MM.1S (cell line): ENCODE measurements around the gene ALG5.
A peak's percentile ranks its signal among the peaks of the same experiment; 100 is the strongest.

Experiments used
- DNase-seq: peaks from one replicate; pipeline ENCODE4 v3.0.0-alpha.2; 2015
- H2AFZ ChIP-seq: fragments of 300-600 bp; sonication (generic); 2 replicates; pipeline ENCODE4 v1.6.0; 2016; ENCODE audit warnings: antibody characterized with exemption, low read length
- H3F3A ChIP-seq: fragments of 300-600 bp; sonication (generic); 2 replicates; pipeline ENCODE4 v1.6.1; 2016; ENCODE audit warnings: mild to moderate bottlenecking, antibody characterized with exemption, low read length, moderate library complexity, mixed read lengths; ENCODE audit not compliant: insufficient read depth
- H3K27ac ChIP-seq: fragments of 300-600 bp; sonication (generic); 2 replicates; pipeline ENCODE4 v1.5.1; 2016; ENCODE audit warnings: mild to moderate bottlenecking, low read length
- H3K27me3 ChIP-seq: fragments of 300-600 bp; sonication (generic); replicated peaks from 2 replicates; pipeline ENCODE4 v1.6.0; 2016; ENCODE audit warnings: low read length; ENCODE audit not compliant: insufficient read depth
- H3K36me3 ChIP-seq: fragments of 300-600 bp; sonication (generic); replicated peaks from 2 replicates; pipeline ENCODE4 v1.6.1; 2016; ENCODE audit warnings: mild to moderate bottlenecking, low read length, mixed read lengths; ENCODE audit not compliant: insufficient read depth
- H3K4me1 ChIP-seq: fragments of 300-600 bp; sonication (generic); 2 replicates; pipeline ENCODE4 v1.6.1; 2016; ENCODE audit warnings: low read length, mixed read lengths
- H3K4me2 ChIP-seq: fragments of 300-600 bp; sonication (generic); 2 replicates; pipeline ENCODE4 v1.6.0; 2016; ENCODE audit warnings: low read depth, low read length
- H3K4me3 ChIP-seq: fragments of 300-600 bp; sonication (generic); 2 replicates; pipeline ENCODE4 v1.5.1; 2016; ENCODE audit warnings: low read length, mixed read lengths
- H3K79me2 ChIP-seq: fragments of 300-600 bp; sonication (generic); 2 replicates; pipeline ENCODE4 v1.6.1; 2016; ENCODE audit warnings: mixed run types, low read length, mixed read lengths
- H3K9ac ChIP-seq: fragments of 300-600 bp; sonication (generic); 2 replicates; pipeline ENCODE4 v1.6.1; 2016; ENCODE audit warnings: low read length, mixed read lengths
- H3K9me2 ChIP-seq: fragments of 300-600 bp; sonication (generic); replicated peaks from 2 replicates; pipeline ENCODE4 v1.6.1; 2016; ENCODE audit warnings: mild to moderate bottlenecking, low read length, mixed read lengths; ENCODE audit not compliant: insufficient read depth
- H3K9me3 ChIP-seq: fragments of 300-600 bp; sonication (generic); replicated peaks from 2 replicates; pipeline ENCODE4 v1.6.1; 2016; ENCODE audit warnings: mild to moderate bottlenecking, low read length, mixed read lengths; ENCODE audit not compliant: insufficient read depth
- H4K20me1 ChIP-seq: fragments of 300-600 bp; sonication (generic); 2 replicates; pipeline ENCODE4 v1.6.1; 2016; ENCODE audit warnings: mild to moderate bottlenecking, low read length, moderate library complexity, mixed read lengths; ENCODE audit not compliant: insufficient read depth
- CTCF ChIP-seq: fragments of 300-600 bp; sonication (generic); IDR thresholded peaks from 2 replicates; pipeline ENCODE4 v1.5.1; 2016; ENCODE audit warnings: antibody characterized with exemption, low read length, mixed read lengths
- EZH2 ChIP-seq: fragments of 300-600 bp; sonication (generic); optimal IDR thresholded peaks from 2 replicates; pipeline ENCODE3; 2017; ENCODE audit warnings: low read depth, mild to moderate bottlenecking, antibody characterized with exemption, low read length, mixed read lengths
- EZH2phosphoT487 ChIP-seq: fragments of 300-600 bp; sonication (generic); IDR thresholded peaks from 2 replicates; pipeline ENCODE4 v1.6.1; 2018; ENCODE audit warnings: antibody characterized with exemption, low read length

The ALG5 gene

DNA sequence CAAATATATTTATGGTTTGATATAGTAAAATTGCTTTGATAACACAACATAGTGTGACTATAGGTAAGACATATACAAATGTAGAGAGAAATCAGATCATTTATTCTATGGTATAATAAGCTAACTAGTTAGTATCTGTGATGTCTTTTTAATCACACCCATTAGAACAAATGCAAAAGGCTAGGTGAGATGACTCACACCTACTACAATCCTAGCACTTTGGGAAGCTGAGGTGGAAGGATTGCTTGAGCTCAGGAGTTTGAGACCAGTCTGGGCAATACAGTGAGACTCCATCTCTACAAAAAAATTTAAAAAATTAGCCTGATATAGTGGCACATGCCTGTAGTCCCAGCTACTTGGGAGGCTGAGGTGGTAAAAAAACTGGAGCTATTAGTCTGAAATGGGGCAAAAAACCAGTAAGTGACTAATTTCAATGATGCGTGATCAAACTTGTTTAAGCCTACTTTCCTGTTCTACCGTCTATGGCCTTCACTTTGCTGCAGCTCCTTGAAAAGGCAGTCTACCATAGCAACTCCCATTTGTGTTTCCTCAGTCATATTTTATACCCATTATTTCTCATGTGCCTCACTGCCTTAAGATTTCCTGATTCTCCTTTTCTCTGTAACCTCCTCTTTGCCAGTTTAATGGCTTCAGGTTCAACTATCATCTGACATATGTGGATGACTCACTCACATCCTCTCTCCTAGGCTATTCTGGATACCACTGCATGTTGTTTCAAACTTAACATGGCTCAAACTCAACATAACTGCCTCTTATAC lies 12.5 kb downstream of the ALG5 start:
- Histone ChIP-seq H2AFZ (no peak overlapping the region), H3K27me3 (no peaks in the 10 kb centered on the region), H3K79me2 (no peaks in the 10 kb centered on the region), H3K27ac (no peak overlapping the region), H3K9me3 (no peaks in the 10 kb centered on the region), H3K4me2 (no peak overlapping the region), H3K4me1 (no peaks in the 10 kb centered on the region), H3K36me3 (no peaks in the 10 kb centered on the region; the same call in 1 of the 2 replicates), H3F3A (no peaks in the 10 kb centered on the region), H3K9ac (no peak overlapping the region), H3K4me3 (no peak overlapping the region), H3K9me2 (no peaks in the 10 kb centered on the region), H4K20me1 (no peaks in the 10 kb centered on the region)
- TF ChIP-seq EZH2phosphoT487 (no peak), CTCF (no peak), EZH2 (no peak)
- no peak for DNase-seq

DNA sequence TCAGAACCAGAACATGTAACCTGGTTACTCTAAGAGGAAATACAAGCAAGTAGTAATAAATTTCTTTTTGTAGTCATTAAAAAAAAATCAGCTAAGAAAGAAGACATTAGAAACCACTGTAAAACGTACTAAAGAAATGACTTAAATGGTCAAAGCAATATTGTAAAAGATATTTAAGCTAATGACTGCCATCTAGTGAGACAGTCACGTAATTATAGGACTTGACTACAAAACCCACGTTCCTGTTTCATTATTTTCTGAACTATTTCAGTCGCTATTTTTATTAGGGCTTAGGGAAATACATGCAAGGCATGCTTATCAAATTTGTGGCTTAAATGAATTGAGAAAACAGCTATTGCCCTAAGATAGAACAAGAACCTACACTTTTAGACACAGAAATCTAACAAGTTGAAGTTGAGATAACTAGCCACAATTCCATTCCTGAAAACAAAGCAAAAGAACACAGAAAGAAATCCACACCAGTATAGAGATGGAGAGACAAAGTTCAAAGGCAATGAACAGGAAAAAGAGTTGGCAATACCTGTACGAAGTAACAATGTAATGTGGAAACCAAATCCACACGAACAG lies 17.9 kb downstream of the ALG5 start:
- peak; percentile 19 for DNase-seq
- Histone ChIP-seq H2AFZ (no peak overlapping the region), H3K79me2 (no peaks in the 10 kb centered on the region), H3K4me2 (no peak overlapping the region), H3F3A (no peaks in the 10 kb centered on the region), H3K9me3 (no peaks in the 10 kb centered on the region), H3K9ac (no peak overlapping the region), H3K27me3 (no peaks in the 10 kb centered on the region), H4K20me1 (no peaks in the 10 kb centered on the region), H3K9me2 (no peaks in the 10 kb centered on the region), H3K4me3 (no peak overlapping the region), H3K27ac (no peak overlapping the region), H3K36me3 (no peaks in the 10 kb centered on the region), H3K4me1 (no peaks in the 10 kb centered on the region)
- no peak for TF ChIP-seq EZH2
- TF ChIP-seq CTCF: peak; percentile 28

GRCh38 chr13:36979361-36980050 lies 19.6 kb downstream of the ALG5 start:
- H3K36me3 ChIP-seq: 0 out of 2 replicates have a peak, but pooled peaks cover 2% of the 10 kb centered on the region
- TF ChIP-seq EZH2: no peak
- DNase-seq: no peak

More at GRCh38 chr13:36979361-36980050, 19.6 kb downstream of the ALG5 start:
- no peak overlapping the region for H3K4me3 ChIP-seq
- H3F3A ChIP-seq: no peaks in the 10 kb centered on the region
- H3K27me3 ChIP-seq: no peaks in the 10 kb centered on the region
- H3K27ac ChIP-seq: no peak overlapping the region
- H4K20me1 ChIP-seq: no peaks in the 10 kb centered on the region
- no peaks in the 10 kb centered on the region for H3K4me1 ChIP-seq
- H3K9ac ChIP-seq: no peak overlapping the region
- H2AFZ ChIP-seq: no peak overlapping the region
- H3K4me2 ChIP-seq: no peak overlapping the region
- no peaks in the 10 kb centered on the region for H3K79me2 ChIP-seq
- H3K9me2 ChIP-seq: no peaks in the 10 kb centered on the region
- no peaks in the 10 kb centered on the region for H3K9me3 ChIP-seq
